Upper lobe of left lung (tissue), 6 donors: ENCODE results near the gene ZNF292. TPM values are rescaled to one million over a fixed set of nuclear protein-coding genes. Genes with fewer than 3 reads are reported as not detected.

Source experiments
- ATAC-seq, 2 donors: fragments of 200-7000 bp; cut with Tn5 transposase; one replicate each; pipeline ENCODE4 v1.9.1; 2022; ENCODE audit warnings: mild to moderate bottlenecking in 2 of 2, moderate library complexity in 2 of 2; ENCODE audit not compliant: low FRiP score in 2 of 2
- DNase-seq, 2 donors: peaks; one replicate each; pipeline ENCODE4 v3.0.0-alpha.2; 2019 to 2020
- H3K27ac ChIP-seq, 4 donors: fragments of 200-600 bp; sonication (generic); one replicate each; pipeline ENCODE4 v1.5.1; 2016 to 2019
- H3K27me3 ChIP-seq, 4 donors: fragments of 200-600 bp; sonication (generic); one replicate each; pipeline ENCODE4 v1.5.1; 2017 to 2019
- H3K36me3 ChIP-seq, 4 donors: fragments of 200-600 bp; sonication (generic); one replicate each; pipeline ENCODE4 v1.5.1; 2016 to 2019
- H3K4me1 ChIP-seq, 4 donors: fragments of 200-600 bp; sonication (generic); one replicate each; pipeline ENCODE4 v1.5.1; 2018 to 2019
- H3K4me3 ChIP-seq, 4 donors: fragments of 200-600 bp; sonication (generic); one replicate each; pipeline ENCODE4 v1.5.1; 2017 to 2019; ENCODE audit warnings: mild to moderate bottlenecking in 2 of 4, moderate library complexity in 1 of 4
- H3K9me3 ChIP-seq, 4 donors: fragments of 200-600 bp; sonication (generic); one replicate each; pipeline ENCODE4 v1.5.1; 2018 to 2019
- CTCF ChIP-seq, 6 experiments: fragments of 450-650 bp in 4 of 6; fragments of 200-600 bp in 2 of 6; sonication (generic) in 2 of 6; IDR thresholded peaks; one replicate each; pipeline ENCODE4 v1.5.1; 2016 to 2019; ENCODE audit warnings: antibody characterized with exemption in 6 of 6
- EP300 ChIP-seq, 4 donors: sonication (generic); formaldehyde crosslinking; IDR thresholded peaks; one replicate each; pipeline ENCODE4 v1.5.1; 2017; ENCODE audit warnings: antibody characterized with exemption in 4 of 4, control low read depth in 2 of 4
- POLR2A ChIP-seq, 4 donors: fragments of 450-650 bp; IDR thresholded peaks; one replicate each; pipeline ENCODE4 v1.5.1; 2016 to 2017; ENCODE audit warnings: antibody characterized with exemption in 4 of 4, mild to moderate bottlenecking in 2 of 4
- POLR2AphosphoS5 ChIP-seq, 2 donors: sonication (generic); formaldehyde crosslinking; IDR thresholded peaks; one replicate each; pipeline ENCODE4 v1.5.1; 2017; ENCODE audit warnings: antibody characterized with exemption in 2 of 2
- WGBS, 2 donors: methylation state at CpG; one replicate each; pipeline ENCODE4 v1.1.5; 2017 to 2018; 5-methylcytosine and 5-hydroxymethylcytosine counted together
- total RNA-seq, 6 donors: library from RNA; depleted of rRNA in 4 of 6; stranded (reverse); fragments of >200 nt in 4 of 6; gene quantifications; one replicate each; pipeline versions ENCODE4 v1.1.0 to v1.2.1, GENCODE V29; 2016 to 2021
- donor health status: DM: no; HTN: no; CAD: no; lungs with moderate emphysema.
- donor health status: DM: no; HTN: yes; CAD: no; lungs with severe emphysema.

ZNF292 gene
- total RNA-seq, 6 donors from 2014 or later: 19.9 to 60.8 (median 32.0) TPM

GRCh38 chr6:87308970-87309369 is 153.6 kb downstream of the ZNF292 start:
- DNase-seq (no peak), ATAC-seq (no peak)
- 67 to 70% methylated on average over 4 of the region's 4 CpGs for WGBS, 2 donors
- H3K27ac ChIP-seq: no peak overlapping the region
- H3K4me1 ChIP-seq: no peaks in the 10 kb centered on the region
- TF ChIP-seq POLR2A (IDR thresholded peaks at IDR 0.05) (no peak), CTCF (IDR thresholded peaks at IDR 0.05) (no peak)
- no peaks in the 10 kb centered on the region for H3K27me3 ChIP-seq
- H3K9me3 ChIP-seq: no peaks in the 10 kb centered on the region
- no peaks in the 10 kb centered on the region for H3K36me3 ChIP-seq
- no peak overlapping the region for H3K4me3 ChIP-seq

- H3K36me3 ChIP-seq: no peaks in the 10 kb centered on the region
- H3K4me3 ChIP-seq: no peak overlapping the region
- ATAC-seq: no peak
- H3K27ac ChIP-seq: no peak overlapping the region
- TF ChIP-seq CTCF (IDR thresholded peaks at IDR 0.05): no peak
- TF ChIP-seq EP300 (IDR thresholded peaks at IDR 0.05): no peak
- TF ChIP-seq POLR2AphosphoS5 (IDR thresholded peaks at IDR 0.05): no peak
- TF ChIP-seq POLR2A (IDR thresholded peaks at IDR 0.05): no peak
- H3K9me3 ChIP-seq: no peaks in the 10 kb centered on the region
- no peak for DNase-seq
- no peaks in the 10 kb centered on the region for H3K4me1 ChIP-seq
- WGBS, 2 donors: 0 to 33% methylated on average over 1 of the region's 1 CpG
- H3K27me3 ChIP-seq: no peaks in the 10 kb centered on the region
Measured at GRCh38 chr6:87312860-87313259, 157.5 kb downstream of the ZNF292 start.

Other genes starting within 250 kb of the ZNF292 start
- not detected for gene HTR1E, start 218.0 kb upstream of the ZNF292 start, total RNA-seq
- gene CGA, start 60.5 kb upstream of the ZNF292 start, total RNA-seq: not detected
- 10 to 100 TPM in 3 of 6 donors, 1 to 10 TPM in 3; 4.6 to 19.3 (median 9.3) TPM for gene SMIM8, start 167.0 kb downstream of the ZNF292 start, total RNA-seq
- under 1 TPM in 4 of 6 donors, not detected in 2; 0.30 to 0.49 (median 0.45) TPM for gene GJB7, start 173.7 kb downstream of the ZNF292 start, total RNA-seq
- gene C6orf163, start 189.2 kb downstream of the ZNF292 start, total RNA-seq: 1 to 10 TPM; 1.6 to 7.3 (median 2.1) TPM